DMS79 (cell line): ENCODE measurements around the gene CREB3.

Experiments used
- DNase-seq: peaks from one replicate; lab custom pipeline; 2025; lab: John Stamatoyannopoulos, UW

The CREB3 gene

DNA sequence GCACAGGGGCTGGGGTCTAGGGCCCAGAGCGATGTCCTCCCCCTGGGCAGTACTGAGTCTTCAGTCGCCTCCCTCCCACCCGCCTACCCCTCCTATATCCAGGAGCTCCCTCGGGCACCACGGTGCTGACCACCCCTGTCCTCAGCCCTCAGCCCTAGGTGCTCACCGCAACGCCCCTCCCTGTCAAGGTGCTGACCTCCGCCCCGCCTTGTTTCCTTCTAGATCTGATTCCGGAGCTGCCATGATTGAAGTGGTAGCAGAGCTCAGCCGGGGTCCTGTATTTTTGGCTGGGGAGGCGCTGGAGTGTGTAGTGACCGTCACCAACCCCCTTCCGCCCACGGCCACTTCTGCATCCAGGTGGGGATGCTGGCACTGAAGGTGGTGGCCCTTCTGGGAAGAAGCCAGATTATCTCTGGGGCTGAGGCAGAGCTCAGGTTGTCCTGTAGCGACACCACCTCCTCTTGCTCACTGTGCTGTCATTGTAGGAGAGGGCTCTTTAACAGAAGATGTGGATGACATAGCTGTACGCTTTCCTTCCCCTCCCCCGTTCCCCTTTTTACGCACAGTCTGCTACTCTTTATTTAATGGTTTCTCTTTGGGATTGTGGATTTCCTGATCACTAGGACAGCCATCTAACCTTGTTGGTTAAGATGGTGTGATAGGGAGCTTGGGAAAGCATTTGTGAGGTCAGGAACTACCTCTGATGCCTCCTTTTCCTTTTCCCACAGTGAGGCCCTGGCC, 17.2 kb downstream of the CREB3 start:
- DNase-seq: no peak

DNA sequence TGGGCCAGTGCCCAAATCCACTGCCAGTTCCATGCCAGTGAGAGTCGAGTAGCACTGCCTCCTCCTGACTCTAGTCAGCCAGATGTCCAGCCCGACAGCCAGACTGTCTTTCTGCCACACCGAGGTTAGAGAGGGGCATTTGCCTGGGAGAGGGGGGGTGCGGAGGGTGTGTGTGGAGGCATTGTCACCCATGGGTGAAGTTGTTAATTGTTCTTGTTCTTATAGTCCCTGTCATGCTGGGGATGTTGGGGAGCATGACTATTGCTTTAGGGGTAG, 17.7 kb downstream of the CREB3 start:
- no peak for DNase-seq

DNA sequence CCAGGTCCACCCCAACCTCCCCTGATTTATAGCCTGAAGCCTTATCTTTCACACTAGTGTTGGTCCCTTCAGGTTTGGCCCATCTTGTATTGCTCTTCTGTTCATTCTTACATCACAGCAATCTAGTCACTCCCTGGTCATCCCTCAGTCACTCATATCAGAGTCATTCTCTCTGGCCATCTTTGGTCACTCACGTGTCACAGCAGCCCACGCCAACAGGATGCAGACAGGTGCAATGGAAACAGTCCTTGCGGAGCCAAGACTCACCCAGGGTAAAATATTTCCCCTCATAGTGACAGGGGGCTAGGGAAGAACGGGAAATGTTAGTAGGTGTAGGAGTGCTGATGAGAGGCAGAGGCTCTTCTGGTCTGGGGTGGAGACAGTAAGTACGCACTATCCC, 21.0 kb downstream of the CREB3 start:
- DNase-seq: no peak

GRCh38 chr9:35754264-35754663, 21.8 kb downstream of the CREB3 start, which contains the start of gene MSMP:
TSS of gene MSMP (minus strand) at chr9:35754276. CDS start at chr9:35754129, 147 bp downstream.
- DNase-seq: no peak

DNA sequence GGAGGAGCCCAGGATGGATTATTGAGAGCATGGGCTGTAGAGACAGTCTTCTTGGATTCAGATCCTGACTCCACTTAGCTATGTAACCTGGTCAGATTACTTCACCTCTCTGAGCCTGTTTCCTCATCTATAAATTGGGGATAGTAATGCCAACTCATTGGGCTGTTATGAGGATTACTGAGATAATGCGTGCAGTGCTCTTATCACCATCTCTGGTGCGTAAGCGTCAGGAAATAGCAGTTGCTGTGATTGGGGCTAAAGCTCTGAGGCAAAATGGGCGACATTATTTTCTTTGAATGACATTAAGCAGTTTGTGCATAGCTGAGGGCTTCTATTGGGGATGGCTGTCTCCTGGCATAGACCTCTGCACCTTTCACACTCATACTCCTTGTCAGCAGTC, 22.6 kb downstream of the CREB3 start:
- DNase-seq: no peak

GRCh38 chr9:35756275-35757225, 24.1 kb downstream of the CREB3 start:
- peak; percentile 56 for DNase-seq

GRCh38 chr9:35757226-35757891, 24.9 kb downstream of the CREB3 start:
- DNase-seq: peak; percentile 60

DNA sequence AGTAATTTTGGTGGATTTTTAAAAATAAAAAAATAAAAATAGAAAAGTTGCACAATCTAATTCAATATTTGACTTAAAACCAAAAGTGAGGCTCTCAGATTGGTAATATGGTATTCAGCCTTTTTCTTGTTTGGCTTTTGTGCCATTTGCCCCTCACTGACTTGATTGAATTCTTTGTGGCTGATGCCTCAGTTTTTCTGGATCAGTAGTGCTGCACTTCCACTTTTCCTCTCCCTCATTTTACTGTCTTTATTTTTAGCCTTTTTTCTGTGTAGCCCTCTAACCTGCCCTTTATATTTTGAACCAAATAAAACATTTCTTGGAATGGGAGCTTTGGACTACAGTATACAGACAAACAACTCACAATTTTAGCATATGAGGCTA, 25.4 kb downstream of the CREB3 start:
- DNase-seq: no peak

DNA sequence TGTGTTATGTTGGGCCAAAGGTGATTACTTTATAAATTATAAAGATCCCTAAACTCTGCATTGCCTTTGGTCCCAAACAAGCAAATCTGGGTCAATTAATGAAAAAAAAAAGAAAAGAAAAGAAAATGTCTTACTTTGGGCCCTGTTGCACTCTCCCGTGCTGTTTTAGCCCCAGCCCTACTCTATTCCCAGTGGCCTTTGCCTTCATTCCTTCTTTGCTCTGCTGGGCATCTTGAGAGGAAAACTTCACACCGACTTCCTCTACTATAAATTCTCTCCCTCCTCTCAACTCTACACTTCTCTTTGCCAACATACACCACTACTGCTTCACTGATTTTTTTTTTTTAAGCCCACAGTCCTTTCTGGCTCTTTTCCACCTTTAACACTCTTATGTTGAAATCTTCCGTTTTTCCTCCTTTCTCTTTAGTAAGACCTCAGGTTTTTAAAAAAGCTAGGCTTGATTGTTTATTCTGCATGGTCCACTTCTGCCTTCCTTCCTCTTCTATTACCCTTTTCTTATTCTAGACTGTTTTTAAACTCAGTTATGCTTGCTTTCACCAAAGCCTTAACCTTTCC, 26.1 kb downstream of the CREB3 start:
- no peak for DNase-seq

- no peak for DNase-seq
These were observed 27.3 kb downstream of the CREB3 start for GRCh38 chr9:35759795-35760194.

- DNase-seq: no peak
These were observed 28.2 kb downstream of the CREB3 start for GRCh38 chr9:35760651-35761050.

- no peak for DNase-seq
These were observed 30.7 kb downstream of the CREB3 start for GRCh38 chr9:35763181-35763580.

DNA sequence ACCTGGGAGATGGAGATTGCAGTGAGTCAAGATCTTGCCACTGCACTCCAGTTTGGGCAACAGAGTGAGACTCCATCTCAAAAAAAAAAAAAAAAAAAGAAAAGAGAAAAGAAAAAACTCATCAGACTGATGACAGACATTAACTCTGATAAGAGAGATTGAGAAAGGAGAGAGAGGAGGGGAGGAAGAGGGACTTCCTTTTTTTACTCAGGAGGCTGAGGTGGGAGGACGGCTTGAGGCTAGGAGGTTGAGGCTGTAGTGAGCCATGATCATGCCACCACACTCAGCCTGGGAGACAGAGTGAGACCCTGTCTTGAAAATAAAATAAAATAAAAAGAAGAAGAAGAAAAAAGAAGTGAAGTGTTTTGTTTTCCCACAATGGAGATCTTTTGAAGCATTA, 31.3 kb downstream of the CREB3 start:
- DNase-seq: no peak

DNA sequence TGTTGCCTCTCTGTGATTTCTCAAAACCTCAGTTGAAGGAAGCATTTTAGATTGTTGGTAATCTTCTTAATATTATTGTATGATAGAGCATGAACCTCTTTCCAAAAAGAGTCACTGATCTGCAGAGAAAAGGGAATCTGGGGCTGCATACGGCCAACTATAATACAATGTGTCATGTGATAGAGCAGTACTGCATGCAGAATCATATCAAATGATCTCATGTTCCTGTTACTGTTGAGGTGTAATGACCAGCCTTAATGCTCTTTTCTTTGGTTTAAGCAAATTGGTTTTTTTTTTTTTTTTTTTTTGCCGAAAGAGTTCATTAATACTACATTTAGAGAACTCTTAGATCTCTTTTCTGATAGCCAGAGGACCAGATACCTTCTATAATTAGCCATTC, 34.5 kb downstream of the CREB3 start:
- no peak for DNase-seq

DNA sequence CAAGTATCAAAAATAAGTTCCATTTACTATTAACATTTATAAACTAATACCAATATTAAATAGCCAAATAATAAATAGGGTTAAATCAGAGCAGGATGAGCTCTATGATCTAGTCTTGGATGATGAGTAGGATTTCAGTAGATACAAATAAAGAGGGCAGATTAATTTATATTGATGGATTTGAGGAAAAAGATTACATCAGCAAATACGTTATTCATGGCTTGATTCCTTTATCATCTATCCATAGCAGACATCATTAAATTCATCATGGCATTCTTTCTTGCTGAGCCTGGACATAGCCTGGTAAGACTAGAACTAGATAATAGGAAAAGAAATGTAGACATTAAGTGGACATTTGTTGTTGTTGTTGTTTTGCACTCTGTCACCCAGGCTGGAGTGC, 35.0 kb downstream of the CREB3 start:
- DNase-seq: no peak

GRCh38 chr9:35769763-35770162, 37.3 kb downstream of the CREB3 start:
- DNase-seq: no peak

DNA sequence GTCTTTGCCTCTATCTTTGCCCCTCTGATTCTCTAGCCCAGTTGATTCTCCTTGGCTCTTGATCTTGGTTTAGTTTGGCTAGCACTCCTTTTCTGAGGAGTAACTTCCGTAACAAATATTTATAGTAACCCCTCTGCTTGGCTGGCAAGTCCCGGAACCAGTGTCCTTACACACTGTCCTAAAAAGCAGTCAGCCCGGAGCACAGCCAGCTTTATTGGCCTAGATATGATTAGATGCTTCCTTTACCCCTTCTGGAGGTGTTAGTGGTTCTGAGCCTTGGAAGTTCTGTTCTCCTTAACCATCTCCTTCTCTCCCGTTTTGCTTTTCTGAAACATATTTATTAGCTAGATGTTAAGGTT, 38.6 kb downstream of the CREB3 start:
- DNase-seq: no peak

- peak; percentile 32 for DNase-seq
These were observed 39.1 kb downstream of the CREB3 start for GRCh38 chr9:35771534-35771933.

GRCh38 chr9:35771943-35772342, 39.5 kb downstream of the CREB3 start:
- DNase-seq: no peak

DNA sequence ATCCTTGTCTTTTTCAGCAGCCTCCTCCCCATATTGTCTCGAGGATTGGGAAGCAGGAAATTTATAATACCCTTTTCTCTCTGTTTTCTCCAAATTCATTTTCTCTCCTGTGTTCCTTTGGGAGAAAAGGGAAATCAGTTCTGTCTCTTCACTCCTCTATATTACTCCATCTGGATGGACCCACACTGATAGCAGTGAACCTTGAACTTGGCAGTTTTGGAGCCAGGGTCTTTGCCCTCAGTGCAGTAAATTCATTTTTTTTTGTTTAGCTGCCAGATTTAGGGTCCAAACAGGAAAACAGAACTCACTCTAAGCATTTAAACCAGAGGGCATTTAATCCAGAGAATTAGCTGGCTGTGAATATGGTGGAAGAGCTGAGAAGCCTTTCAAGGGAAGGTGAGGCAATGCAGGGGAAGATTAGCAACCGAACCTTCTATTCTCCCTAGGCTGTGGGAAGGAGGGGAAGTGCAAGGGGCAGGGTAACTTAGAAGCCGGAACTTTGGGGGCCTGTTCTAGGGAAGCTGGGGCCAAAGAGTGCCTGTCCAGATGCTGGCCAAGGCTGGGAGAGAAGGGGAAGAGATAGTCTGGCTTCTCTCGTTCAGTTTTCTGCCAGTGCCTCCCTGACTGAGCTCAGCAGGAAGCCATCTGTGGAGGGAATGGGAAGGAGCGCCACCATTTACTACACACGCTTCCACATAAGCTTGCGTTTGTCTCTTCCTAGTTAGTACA, 42.6 kb downstream of the CREB3 start:
- DNase-seq: no peak

DNA sequence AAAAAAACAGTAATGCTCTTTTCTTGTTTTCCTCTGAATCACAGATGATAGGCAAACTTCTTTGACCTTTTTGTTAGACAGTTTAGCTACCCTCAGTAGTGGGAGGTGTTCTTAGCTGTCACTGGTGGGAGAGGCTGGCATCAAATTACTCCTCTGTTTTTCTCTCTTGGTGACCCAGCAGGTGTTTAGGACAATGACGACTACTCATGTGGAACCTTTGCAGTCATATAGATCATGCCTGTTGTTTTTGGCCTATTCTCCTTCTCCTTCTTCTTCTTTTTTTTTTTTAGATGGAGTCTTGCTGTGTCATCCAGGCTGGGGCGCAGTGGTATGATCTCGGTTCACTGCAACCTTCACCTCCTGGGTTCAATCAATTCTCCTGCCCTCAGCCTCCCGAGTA, 43.6 kb downstream of the CREB3 start:
- DNase-seq: peak; percentile 71

DNA sequence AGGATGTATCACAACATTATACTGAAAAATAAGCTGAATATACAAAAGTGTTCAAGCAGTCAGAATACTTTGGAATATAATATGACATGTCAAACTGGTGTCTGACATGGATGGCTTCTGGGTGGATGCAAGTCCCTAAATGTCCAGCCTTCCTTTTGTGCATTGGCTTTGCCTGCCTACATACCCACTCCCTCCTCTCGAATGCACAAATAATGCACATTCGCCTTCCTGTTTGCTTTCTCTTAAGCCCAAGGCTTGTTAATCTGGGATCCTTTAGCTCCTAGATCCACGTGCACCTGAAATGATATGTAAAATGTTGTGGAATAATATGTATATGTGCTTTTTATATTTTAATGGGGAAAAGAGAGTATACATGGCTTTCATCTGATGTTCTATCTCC, 46.0 kb downstream of the CREB3 start:
- no peak for DNase-seq
